GM19099 (cell line): ENCODE data around the gene HCN4.

Source experiments
- POLR2A ChIP-seq: IDR thresholded peaks from 3 replicates; pipeline ENCODE4 v1.6.1; 2011; ENCODE audit warnings: low read depth; ENCODE audit not compliant: insufficient read length; ENCODE audit errors: extremely low read depth

HCN4 gene

DNA sequence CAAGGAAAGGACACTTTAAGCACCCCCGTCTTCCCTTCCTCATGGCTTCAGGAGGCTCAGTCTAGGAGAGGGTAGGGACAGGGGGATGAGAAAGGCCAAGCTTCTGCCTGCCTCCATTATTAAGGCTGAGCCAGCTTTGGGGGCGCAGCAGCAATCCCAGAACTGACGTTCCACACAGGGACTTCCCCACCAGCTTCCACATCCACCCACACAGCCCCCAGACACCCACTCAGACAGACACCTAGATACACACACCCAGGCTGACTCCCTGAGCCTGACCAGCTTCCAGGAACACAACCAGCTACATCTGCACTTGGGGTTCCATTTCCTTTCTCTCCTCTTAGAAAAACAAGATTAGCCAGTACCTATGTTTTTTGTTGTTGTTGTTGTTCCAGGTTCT is 4.7 kb downstream of the HCN4 start:
- TF ChIP-seq POLR2A, result no peak

DNA sequence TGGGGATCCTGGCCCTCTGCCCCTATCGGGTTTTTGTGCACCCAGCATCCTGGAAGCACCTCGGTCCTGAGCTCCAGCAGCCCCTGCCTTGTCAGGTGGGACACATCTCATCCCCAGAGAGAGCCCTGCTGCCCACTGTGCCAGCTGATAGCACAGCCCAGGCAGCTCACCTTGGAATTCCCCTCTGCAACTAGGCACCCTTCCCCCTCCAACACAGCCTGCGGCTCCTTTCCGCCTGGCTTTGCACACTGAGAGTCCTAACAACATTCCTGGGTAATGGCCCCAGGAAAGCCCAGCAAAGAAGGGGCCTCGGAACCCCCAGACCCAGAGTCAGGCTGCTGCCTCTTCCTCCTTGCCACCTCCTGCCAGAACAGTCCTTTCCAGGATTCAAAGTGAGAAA is 5.9 kb downstream of the HCN4 start:
- TF ChIP-seq POLR2A, result no peak

- TF ChIP-seq POLR2A, result no peak
Observed at GRCh38 chr15:73361337-73361736, 7.4 kb downstream of the HCN4 start.

GRCh38 chr15:73359651-73360050 is 9.1 kb downstream of the HCN4 start:
- TF ChIP-seq POLR2A, result no peak

GRCh38 chr15:73357999-73358665 is 10.6 kb downstream of the HCN4 start:
- no peak for TF ChIP-seq POLR2A

DNA sequence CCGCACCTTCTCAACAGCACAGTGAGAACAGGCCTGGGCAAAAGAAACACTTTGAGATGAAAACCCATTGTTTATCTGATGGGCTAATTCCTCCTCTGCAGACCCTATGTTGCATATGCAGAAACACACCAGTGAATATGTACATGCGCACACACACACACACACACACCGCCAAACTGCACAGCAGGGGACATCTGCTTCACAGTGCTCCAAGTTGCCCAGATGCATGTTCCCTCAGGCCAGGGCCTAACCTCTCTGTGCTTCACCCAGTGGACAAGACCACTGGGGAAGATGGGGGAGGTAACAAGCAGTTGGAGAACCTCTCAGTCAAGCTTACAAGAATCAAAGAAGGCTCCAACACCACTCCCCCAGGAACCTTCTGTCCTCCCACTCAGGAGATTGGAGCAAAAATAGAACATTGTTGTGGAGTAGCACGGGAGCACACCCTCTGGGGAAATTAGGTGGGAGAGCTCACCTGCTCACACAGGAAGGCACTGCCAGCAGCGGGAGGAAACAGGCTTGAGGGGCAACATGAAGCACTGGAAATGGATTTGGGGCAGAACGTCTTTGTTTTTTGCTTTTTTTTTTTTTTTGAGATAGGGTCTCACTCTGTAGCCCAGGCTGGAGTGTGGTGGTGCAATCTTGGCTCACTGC is 13.0 kb downstream of the HCN4 start:
- TF ChIP-seq POLR2A, result no peak

GRCh38 chr15:73354241-73354640 is 14.5 kb downstream of the HCN4 start:
- no peak for TF ChIP-seq POLR2A

DNA sequence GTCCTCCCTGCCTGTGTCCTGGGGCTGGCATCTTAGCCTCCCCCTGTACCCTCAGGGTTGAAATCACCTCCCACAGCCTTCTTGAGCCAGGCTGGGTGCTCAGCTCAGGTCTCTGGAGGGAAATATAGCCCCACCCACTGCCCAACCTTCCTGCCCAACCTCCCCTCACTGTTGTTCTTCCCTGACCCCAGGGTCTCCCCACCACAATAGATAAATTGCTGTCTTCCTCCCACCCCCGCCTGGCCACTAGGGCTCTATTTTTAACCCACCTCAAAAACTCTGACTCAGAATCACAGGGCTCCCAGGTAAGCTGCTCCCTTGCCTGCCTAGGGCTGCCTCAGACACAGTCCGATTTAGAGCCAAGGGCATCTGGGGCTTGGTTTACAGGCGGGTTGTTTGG is 15.0 kb downstream of the HCN4 start:
- no peak for TF ChIP-seq POLR2A

GRCh38 chr15:73352082-73352481 is 16.7 kb downstream of the HCN4 start:
- TF ChIP-seq POLR2A, result no peak

DNA sequence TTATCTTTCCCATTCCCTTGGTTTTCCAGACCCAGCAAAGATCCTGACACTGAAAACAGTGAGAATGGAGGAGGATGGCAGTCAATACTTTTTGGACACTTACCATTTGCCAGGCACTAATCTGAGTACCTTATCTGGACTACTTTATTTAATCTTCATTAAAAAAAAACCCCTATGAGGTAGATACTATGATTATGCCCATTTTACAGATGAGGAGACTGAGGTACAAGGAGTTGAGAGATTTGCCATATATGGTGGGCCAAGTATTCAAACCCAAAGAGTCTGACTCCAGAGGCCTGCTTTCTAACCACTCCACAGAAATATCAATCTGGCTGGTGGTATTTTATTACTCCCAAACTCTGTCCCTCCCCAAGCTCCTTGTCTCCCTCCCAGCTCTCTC is 19.6 kb downstream of the HCN4 start:
- TF ChIP-seq POLR2A, result no peak

GRCh38 chr15:73346735-73347312 is 21.9 kb downstream of the HCN4 start:
- no peak for TF ChIP-seq POLR2A

GRCh38 chr15:73345658-73346057 is 23.1 kb downstream of the HCN4 start:
- TF ChIP-seq POLR2A, result no peak

DNA sequence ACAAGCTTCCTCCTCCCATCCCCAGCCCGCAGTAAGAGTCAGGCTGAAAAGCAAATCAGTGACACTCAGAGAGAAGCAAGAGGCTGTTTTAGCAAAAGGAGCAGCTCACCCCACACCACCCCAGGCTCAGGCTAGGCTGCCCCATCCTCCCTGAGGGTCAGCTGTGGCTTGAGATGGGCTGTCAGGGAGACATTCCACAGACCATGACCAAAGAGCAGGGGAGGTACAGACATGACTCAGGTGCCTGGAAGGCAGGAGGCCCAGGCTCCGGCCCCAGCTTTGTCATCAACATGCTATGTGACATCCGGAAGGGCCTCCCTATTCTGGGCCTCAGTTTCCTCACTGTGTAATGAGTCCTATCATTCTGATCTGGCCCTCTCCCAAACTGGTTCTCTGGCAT is 24.7 kb downstream of the HCN4 start:
- no peak for TF ChIP-seq POLR2A

DNA sequence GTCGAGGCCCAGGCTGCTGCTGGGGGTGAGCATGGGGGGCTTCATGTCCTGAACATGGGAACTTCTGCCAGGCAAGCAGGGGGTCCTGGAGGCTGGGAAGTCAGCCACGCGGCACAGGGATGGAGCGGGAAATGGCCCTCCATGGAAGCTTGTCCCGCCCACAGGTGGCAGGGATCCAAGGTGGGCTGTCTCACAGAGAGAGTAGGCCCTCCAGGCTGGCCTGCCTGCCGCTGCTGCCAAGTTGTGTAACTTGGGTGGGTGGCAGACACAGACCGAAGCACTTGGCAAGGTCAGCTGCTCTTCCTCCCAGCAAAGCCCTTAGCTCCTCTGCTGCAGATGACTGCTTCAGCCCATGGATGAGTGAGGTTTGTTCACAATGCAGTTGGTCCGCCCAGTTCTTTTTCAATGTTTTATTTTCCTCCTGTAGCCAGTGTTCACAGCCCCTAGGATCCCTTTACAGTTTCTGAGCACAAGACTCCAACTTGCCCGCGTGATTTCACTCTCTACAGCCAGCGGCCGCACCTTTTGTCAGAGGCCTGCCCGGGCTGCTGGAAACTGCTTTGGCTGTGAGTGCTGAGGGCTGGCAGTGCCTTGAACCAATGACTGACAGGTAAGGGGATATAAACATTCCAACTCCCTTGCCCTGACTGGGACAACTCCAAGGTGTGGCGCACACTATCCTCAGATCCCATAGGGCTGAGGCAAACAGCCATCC is 26.7 kb downstream of the HCN4 start:
- no peak for TF ChIP-seq POLR2A

DNA sequence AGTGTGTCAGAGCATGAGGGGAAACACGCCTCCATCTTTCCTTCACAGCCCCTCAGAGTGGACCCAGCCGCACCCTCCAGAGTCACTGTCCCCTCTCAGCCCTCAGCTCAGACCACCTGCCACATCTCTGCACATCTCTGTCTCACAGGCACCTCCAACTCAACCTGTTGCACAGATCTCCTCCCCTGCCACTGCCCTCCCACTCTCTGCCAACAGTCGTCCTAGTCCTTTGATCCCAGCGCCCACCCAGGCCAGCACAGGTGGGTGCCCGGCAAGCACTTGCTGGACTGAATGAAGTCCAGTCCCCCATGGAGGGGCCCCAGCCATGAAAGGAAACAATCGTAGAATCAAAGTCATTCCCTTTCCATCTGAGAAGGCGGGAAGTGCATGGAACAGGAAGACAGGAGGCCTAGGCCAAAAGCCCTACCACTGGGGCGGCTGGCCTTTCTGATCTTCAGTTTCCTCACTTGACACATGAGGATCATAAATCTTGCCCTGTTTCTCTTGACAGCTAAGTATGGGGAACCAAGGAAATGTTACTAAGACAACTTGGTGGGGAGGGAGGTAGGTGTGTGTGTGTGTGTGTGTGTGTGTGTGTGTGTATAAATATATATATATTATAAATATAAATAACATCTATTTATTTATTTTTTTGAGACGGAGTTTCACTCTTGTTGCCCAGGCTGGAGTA is 28.1 kb downstream of the HCN4 start:
- no peak for TF ChIP-seq POLR2A
